K562 (cell line): ENCODE measurements around the gene CNOT6. TPM values are rescaled to one million over a fixed set of nuclear protein-coding genes. Genes with fewer than 3 reads are reported as not detected.

Experiments used
- BACH1 ChIP-seq: fragments of 200-800 bp; sonication (Bioruptor generic); IDR thresholded peaks from 2 replicates; pipeline ENCODE4 v1.6.1; 2016; ENCODE audit warnings: missing genetic modification characterization, missing compliant biosample characterization
- C11orf30 ChIP-seq: fragments of 450-650 bp; IDR thresholded peaks from 2 replicates; pipeline ENCODE4 v1.6.1; 2016; ENCODE audit warnings: low read depth, mild to moderate bottlenecking
- COPS2 ChIP-seq: fragments of 450-650 bp; conservative IDR thresholded peaks from 2 replicates; pipeline ENCODE4 v1.6.1; 2016; ENCODE audit warnings: mild to moderate bottlenecking, moderate library complexity
- DACH1 ChIP-seq: fragments of 450-650 bp; IDR thresholded peaks from 2 replicates; pipeline ENCODE4 v1.6.1; 2018; ENCODE audit not compliant: partially characterized antibody
- DEAF1 ChIP-seq: fragments of 450-650 bp; formaldehyde crosslinking; IDR thresholded peaks from 2 replicates; pipeline ENCODE4 v1.4.0; 2020; ENCODE audit warnings: mild to moderate bottlenecking, moderate library complexity
- EWSR1 ChIP-seq: fragments of 450-650 bp; IDR thresholded peaks from 2 replicates; pipeline ENCODE4 v1.6.1; 2018; ENCODE audit warnings: borderline replicate concordance, mild to moderate bottlenecking, low read depth, moderate library complexity; ENCODE audit not compliant: partially characterized antibody
- FOS ChIP-seq: IDR thresholded peaks from 3 replicates; pipeline ENCODE4 v1.6.1; 2011; ENCODE audit not compliant: insufficient read length; ENCODE audit errors: extremely low read depth
- FOSL1 ChIP-seq: fragments of 200-800 bp; sonication (Bioruptor generic); conservative IDR thresholded peaks from 2 replicates; pipeline ENCODE4 v1.6.1; 2016; ENCODE audit warnings: missing genetic modification characterization, missing compliant biosample characterization
- FOXM1 ChIP-seq, 2 experiments: fragments of 450-650 bp in 1 of 2; sonication (generic) in 1 of 2; formaldehyde crosslinking in 1 of 2; IDR thresholded peaks; 2 replicates each; pipeline versions ENCODE4 v1.6.1 to v1.9.0; 2017 to 2022; ENCODE audit warnings: low read depth in 2 of 2, mild to moderate bottlenecking in 2 of 2, missing genetic modification reagents in 1 of 2, moderate library complexity in 1 of 2
- GABPB1 ChIP-seq: sonication (generic); formaldehyde crosslinking; IDR thresholded peaks from 2 replicates; pipeline ENCODE4 v1.8.0; 2022; ENCODE audit warnings: mild to moderate bottlenecking, missing genetic modification reagents
- GATAD2A ChIP-seq: fragments of 450-650 bp; IDR thresholded peaks from 2 replicates; pipeline ENCODE4 v1.6.1; 2017
- HBP1 ChIP-seq: fragments of 450-650 bp; formaldehyde crosslinking; IDR thresholded peaks from 2 replicates; pipeline ENCODE4 v1.4.0; 2022; ENCODE audit warnings: missing genetic modification characterization
- HES1 ChIP-seq: fragments of 450-650 bp; IDR thresholded peaks from 2 replicates; pipeline ENCODE4 v1.6.1; 2016; ENCODE audit warnings: low read depth, mild to moderate bottlenecking, moderate library complexity
- HEY1 ChIP-seq: fragments of 250-450 bp; sonication (Bioruptor Pico); IDR thresholded peaks from 2 replicates; pipeline ENCODE4 v1.5.0; 2020; ENCODE audit warnings: mild to moderate bottlenecking, moderate library complexity, borderline replicate concordance
- MAFG ChIP-seq: fragments of 450-650 bp; conservative IDR thresholded peaks from 2 replicates; pipeline ENCODE4 v1.6.1; 2016; ENCODE audit warnings: missing genetic modification characterization, missing compliant biosample characterization
- MEIS2 ChIP-seq: fragments of 450-650 bp; IDR thresholded peaks from 2 replicates; pipeline ENCODE4 v1.6.1; 2014; ENCODE audit warnings: mild to moderate bottlenecking; ENCODE audit not compliant: partially characterized antibody
- MTF1 ChIP-seq: fragments of 250-450 bp; sonication (Bioruptor Pico); IDR thresholded peaks from 2 replicates; pipeline ENCODE4 v1.9.0; 2021; ENCODE audit warnings: moderate library complexity, mild to moderate bottlenecking, inconsistent platforms, borderline replicate concordance
- PRPF4 ChIP-seq: fragments of 200-400 bp; formaldehyde crosslinking; IDR thresholded peaks from one replicate; pipeline ENCODE4 v1.6.1; 2017; ENCODE audit warnings: low read length, low read depth, mild to moderate bottlenecking; ENCODE audit not compliant: insufficient read depth, poor library complexity, severe bottlenecking
- RBM25 ChIP-seq: fragments of 200-400 bp; formaldehyde crosslinking; IDR thresholded peaks from 2 replicates; pipeline ENCODE4 v1.6.1; 2018; ENCODE audit warnings: low read length, low read depth, moderate library complexity; ENCODE audit not compliant: severe bottlenecking
- SIN3A ChIP-seq, 2 experiments: fragments of 150-350 bp in 1 of 2; IDR thresholded peaks; 2 replicates each; pipeline ENCODE4 v1.6.1; 2011 to 2016; ENCODE audit warnings: borderline replicate concordance in 2 of 2, low read depth in 2 of 2, low read length in 2 of 2, mild to moderate bottlenecking in 2 of 2, moderate library complexity in 2 of 2; ENCODE audit not compliant: control insufficient read depth in 1 of 2
- SUPT5H ChIP-seq: fragments of 450-650 bp; IDR thresholded peaks from 2 replicates; pipeline ENCODE4 v1.6.1; 2016
- U2AF2 ChIP-seq: fragments of 200-400 bp; formaldehyde crosslinking; optimal IDR thresholded peaks from 2 replicates; pipeline ENCODE3; 2017; ENCODE audit warnings: low read depth, mild to moderate bottlenecking, low read length
- ZEB2 ChIP-seq: fragments of 450-650 bp; IDR thresholded peaks from 2 replicates; pipeline ENCODE4 v1.6.1; 2016
- ZNF121 ChIP-seq: sonication (generic); formaldehyde crosslinking; conservative IDR thresholded peaks from 2 replicates; pipeline ENCODE4 v1.8.0; 2022; ENCODE audit warnings: missing genetic modification reagents
- ZNF224 ChIP-seq: sonication (generic); formaldehyde crosslinking; IDR thresholded peaks from 2 replicates; pipeline ENCODE4 v1.8.0; 2022; ENCODE audit warnings: mild to moderate bottlenecking, missing genetic modification reagents
- ZNF23 ChIP-seq: fragments of 250-450 bp; sonication (Bioruptor Pico); IDR thresholded peaks from 2 replicates; pipeline ENCODE4 v1.4.0; 2020; ENCODE audit warnings: mild to moderate bottlenecking
- ZNF316 ChIP-seq: fragments of 450-650 bp; IDR thresholded peaks from 2 replicates; pipeline ENCODE4 v1.6.1; 2016
- polyA plus RNA-seq, 8 experiments: library from polyadenylated mRNA; depleted of rRNA in 4 of 8; stranded (reverse) in 5 of 8; unstranded in 3 of 8; fragments of >200 nt; fragmentation: Nextera tagmentation in 2 of 8; fragmentation: Illumina TruSeq in 1 of 8; extraction: Ambion mirVana in 2 of 8; extraction: Trizol in 1 of 8; gene quantifications; 2 replicates each; pipeline versions ENCODE4 v1.2.1 to v1.2.3, GENCODE V29; 2011 to 2014; ENCODE audit warnings: inconsistent platforms in 1 of 8, missing spikeins in 1 of 8
- total RNA-seq, 7 experiments: library from RNA; depleted of rRNA in 6 of 7; stranded (reverse); fragments of >200 nt in 6 of 7; fragmentation: Illumina TruSeq in 2 of 7; extraction: Trizol in 2 of 7; gene quantifications; 2 replicates each; pipeline versions ENCODE4 v1.2.1 to v1.2.3, GENCODE V29; 2011 to 2021; ENCODE audit warnings: low replicate concordance in 1 of 7

CNOT6 gene
- total and polyA plus RNA-seq, 9 of the 15 experiments (the other 6 are each of a cell fraction or from before 2014, with no cell fraction given): 4.9 to 32.4 (median 14.0) TPM

- TF ChIP-seq HES1 (no peak), SIN3A (IDR thresholded peaks at IDR 0.05; ENCODE audit: borderline replicate concordance in 2 of 2, control insufficient read depth in 1 of 2, low read depth in 2 of 2, low read length in 2 of 2) (no peak), BACH1 (tag) (peak; percentile 64; the same call in 1 of the 2 replicates), ZNF23 (CRISPR knock-in tag) (no peak), COPS2 (no peak), MEIS2 (peak; percentile 65), GABPB1 (CRISPR knock-in tag) (no peak), C11orf30 (peak; percentile 99), ZNF121 (CRISPR knock-in tag) (no peak), FOXM1 (IDR thresholded peaks at IDR 0.05; ENCODE audit: low read depth) (peak; percentile 20; the same call in 1 of the 2 replicates), FOXM1 (CRISPR knock-in tag; IDR thresholded peaks at IDR 0.05; ENCODE audit: low read depth) (no peak), ZNF224 (no peak), GATAD2A (no peak), FOSL1 (tag) (0 out of 2 replicates have a peak, but pooled peaks have one; percentile 49), ZEB2 (peak; percentile 87), HEY1 (CRISPR knock-in tag) (no peak), ZNF316 (peak; percentile 99), MTF1 (CRISPR knock-in tag) (no peak), FOS (no peak), DACH1 (no peak), DEAF1 (CRISPR knock-in tag) (no peak), HBP1 (CRISPR knock-in tag) (no peak), EWSR1 (no peak), U2AF2 (no peak), PRPF4 (no peak), SUPT5H (no peak), RBM25 (no peak), MAFG (tag) (peak; percentile 98)
Observed at GRCh38 chr5:180548563-180548962, 54.4 kb downstream of the CNOT6 start (continued).
